HG02973 (cell line): Measurements from ENCODE around the gene ZFP36L1.

Source experiments
- ATAC-seq: cut with Tn5 transposase; IDR thresholded peaks from one replicate; pipeline ENCODE4 v1.9.1; 2021; ENCODE audit warnings: moderate library complexity; ENCODE audit not compliant: unreplicated experiment

Gene ZFP36L1

GRCh38 chr14:68784978-68785533, 7.8 kb downstream of the ZFP36L1 start:
- no peak for ATAC-seq

DNA sequence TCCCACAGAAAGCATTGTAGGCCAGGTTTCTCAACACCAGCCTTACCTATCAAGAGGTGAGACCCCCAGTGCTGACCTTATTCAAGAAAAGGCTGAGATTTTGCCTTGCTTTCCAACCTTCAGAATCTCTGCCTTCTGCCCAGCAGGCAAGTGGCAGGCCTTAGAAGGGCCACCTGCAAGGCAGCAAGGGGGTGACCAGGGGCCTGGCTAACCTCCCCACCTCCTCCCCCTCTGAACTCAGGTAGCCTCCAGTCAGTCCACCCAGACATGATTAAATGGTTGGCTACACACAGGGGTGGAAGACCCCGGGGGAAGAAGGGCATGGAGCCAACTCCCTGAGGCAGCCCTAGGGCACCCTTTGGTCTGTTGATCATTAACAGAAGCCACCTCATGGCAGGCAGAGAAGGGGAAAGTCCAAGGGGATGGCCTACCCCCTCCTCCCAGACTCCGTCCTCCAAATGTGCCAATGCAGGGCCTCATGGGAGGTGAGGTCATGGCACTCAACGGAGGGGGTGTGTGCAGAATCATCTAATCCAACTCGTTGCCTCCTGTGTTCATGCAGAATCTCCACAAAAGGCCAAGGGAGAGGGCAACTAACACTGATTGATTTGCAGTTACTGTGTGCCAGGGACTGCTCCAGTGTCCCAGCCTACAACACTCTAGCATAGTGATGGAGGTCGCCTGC, 8.5 kb downstream of the ZFP36L1 start:
- no peak for ATAC-seq

- no peak for ATAC-seq
These were observed 9.2 kb downstream of the ZFP36L1 start for GRCh38 chr14:68783408-68784225.

- ATAC-seq: no peak
These were observed 10.5 kb downstream of the ZFP36L1 start for GRCh38 chr14:68782091-68782981.

DNA sequence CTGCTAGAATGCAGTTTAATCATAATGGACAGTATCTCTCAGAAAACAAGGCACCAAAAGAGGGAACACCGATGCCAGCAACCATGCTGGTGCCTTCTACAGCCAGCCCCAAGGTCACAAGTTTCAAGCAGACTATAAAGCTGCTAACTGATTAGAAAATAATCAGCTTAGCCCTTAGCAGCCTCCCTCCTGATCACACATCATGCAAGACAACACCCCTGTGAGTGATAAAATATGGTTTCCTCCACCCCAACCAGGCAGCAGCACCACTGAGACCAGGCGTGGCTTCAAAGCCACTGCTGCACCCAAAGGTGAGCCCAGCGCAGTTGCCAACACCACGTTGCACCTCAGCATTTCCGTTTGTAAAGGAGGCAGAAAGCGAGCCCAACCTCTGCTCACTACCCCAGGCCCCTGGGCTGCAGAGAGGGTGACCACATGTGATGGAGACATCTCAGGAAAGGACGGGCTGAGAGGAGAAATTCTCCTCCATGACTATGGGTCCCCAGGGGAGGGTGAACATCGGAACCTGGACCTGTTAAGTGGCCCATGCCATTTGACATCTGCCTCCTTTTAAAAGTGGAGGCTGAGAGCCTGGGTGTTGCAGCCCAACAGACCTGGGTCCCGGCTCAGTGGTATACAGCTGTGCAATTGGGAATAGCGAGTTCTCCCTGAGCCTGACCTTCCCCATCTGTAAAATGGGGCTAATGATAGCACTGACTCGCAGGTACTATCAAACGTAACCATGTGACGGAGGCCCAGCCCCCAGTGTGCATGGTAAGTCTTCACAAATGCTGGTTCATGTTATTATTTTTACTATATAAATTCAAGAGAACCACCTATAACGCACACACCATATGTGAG, 11.5 kb downstream of the ZFP36L1 start:
- no peak for ATAC-seq

DNA sequence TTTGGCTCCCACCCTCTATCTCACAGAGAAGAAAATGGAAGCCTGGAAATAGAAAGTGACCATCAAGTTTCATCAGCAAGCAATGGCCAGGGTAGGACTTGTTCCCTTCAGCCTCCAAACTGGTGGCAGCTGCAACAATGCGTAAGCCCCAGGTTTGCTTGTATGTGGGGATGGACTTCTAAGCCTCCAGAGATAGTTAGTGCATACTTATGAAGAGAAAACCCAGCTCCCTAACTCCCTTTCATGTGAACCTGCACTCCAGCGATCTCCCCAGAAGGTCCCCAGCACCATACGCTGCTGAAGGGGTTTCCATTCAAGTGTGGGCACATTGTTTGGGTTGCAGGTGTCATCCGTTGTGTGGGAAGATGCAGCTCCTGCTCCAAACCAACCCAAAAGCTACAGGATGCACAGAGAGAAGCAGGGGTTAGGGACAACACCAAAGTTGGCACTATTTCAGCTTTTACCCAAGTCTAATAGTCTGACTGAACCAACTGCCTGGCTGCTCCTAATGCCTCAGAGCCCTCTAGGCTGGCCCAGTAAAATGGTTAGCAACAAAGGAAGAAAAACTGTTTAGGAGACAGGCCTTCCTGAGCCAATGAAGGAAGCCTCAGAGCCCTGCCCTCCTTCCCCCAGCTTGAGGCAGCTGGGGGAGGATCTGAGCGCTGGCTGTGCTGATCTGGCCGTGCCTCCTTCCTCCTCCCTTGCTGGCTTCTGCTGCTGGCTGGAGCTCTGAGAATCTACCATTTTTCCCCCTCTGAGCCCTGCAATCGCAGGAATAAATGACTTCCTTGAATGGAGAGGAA, 12.3 kb downstream of the ZFP36L1 start:
- no peak for ATAC-seq

- ATAC-seq: no peak
These were observed 13.0 kb downstream of the ZFP36L1 start for GRCh38 chr14:68779761-68780323.

- ATAC-seq: no peak
These were observed 15.2 kb downstream of the ZFP36L1 start for GRCh38 chr14:68777644-68778043.

DNA sequence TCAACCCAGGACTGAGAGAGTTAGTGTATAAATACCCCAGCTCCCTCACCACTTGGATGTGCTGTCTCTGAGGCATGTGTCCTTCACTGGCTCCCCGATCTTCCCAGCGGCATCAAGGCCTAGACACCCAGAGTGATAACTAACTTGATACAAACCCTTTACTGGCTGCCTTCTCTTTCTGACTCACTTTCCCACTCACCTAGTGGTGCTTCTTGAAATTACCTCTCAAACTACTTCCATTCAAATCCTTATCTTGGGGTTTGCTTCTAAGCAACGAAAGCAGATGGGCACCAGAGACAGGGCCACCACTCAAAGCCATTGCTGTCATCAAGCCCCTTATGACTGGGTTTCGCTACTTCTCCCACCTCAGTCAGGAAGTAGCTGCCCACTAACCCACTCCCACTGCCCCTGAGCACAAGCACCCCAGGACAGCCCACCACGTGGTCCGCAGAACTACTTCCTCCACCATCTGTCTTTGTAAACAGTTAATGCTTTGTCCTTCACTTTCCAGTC, 17.2 kb downstream of the ZFP36L1 start:
- ATAC-seq: no peak

GRCh38 chr14:68774771-68775613, 17.9 kb downstream of the ZFP36L1 start:
- ATAC-seq: no peak

- no peak for ATAC-seq
These were observed 20.0 kb downstream of the ZFP36L1 start for GRCh38 chr14:68772761-68773381.

- no peak for ATAC-seq
These were observed 21.2 kb downstream of the ZFP36L1 start for GRCh38 chr14:68771631-68772030.

- ATAC-seq: no peak
These were observed 22.1 kb downstream of the ZFP36L1 start for GRCh38 chr14:68770553-68771286.

GRCh38 chr14:68770051-68770450, 22.8 kb downstream of the ZFP36L1 start:
- ATAC-seq: no peak

DNA sequence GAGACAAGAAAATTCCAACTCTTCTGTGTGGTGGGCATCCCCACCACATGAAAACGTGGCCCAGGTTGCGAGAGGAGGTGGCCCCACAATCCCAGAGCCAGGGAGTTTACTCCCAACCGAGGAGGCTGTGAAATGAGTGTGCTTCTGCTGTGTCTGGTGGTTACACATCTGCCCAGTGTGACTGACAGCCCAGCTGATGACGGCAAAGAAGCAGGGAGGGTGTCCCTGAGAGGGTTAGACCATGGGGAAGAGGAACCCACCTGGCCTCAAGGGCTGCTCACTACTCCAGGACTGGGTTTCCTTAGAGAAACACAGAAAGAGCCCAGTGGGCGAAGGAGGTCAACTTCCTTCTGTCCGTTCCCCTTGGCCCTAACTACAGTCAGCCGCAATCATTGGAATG, 24.6 kb downstream of the ZFP36L1 start:
- ATAC-seq: no peak

DNA sequence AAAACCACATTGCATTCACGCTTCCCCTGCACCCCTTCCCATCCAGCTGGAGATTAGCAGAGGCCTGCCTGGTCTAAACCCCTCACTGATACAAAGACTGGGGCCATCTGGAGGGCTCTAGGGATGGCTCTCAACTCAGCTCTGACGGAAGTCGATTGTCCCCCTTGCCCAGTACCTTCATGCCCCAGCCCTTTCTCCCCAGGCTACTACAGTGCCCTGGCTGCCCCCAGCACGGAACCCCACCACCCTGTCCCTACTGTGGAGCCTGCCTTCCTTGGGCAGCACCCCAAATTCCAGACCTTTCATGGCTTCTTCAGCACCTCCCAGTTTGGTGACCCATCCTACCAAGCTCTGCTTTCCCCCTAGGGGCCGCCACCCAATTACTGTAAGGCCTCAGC, 25.6 kb downstream of the ZFP36L1 start:
- ATAC-seq: no peak
